Amniotic stem cell (primary cell): ENCODE results near the gene SIPA1L3.
"Not testable (repeated sequence)": the region's sequence is repeated elsewhere in the genome, so short reads cannot be mapped to it uniquely, and the experiment has no call there.

ENCODE experiments used
- DNase-seq: peaks from one replicate; lab custom pipeline; 2025; lab: John Stamatoyannopoulos, UW

SIPA1L3 gene

GRCh38 chr19:37906869-37907734 lies at the start of gene SIPA1L3:
Gene SIPA1L3, plus strand, starts transcription at chr19:37907208. Its CDS starts 174,358 bp downstream, at chr19:38081566.
- peak; percentile 93 for DNase-seq

- DNase-seq = no peak
Observed at GRCh38 chr19:37864501-37864900, 42.5 kb upstream of the SIPA1L3 start.

- DNase-seq = not testable (repeated sequence)
Observed at GRCh38 chr19:37865930-37866329, 41.1 kb upstream of the SIPA1L3 start.

- no peak for DNase-seq
Observed at GRCh38 chr19:37867831-37868230, 39.2 kb upstream of the SIPA1L3 start.

GRCh38 chr19:37869766-37870340 lies 37.2 kb upstream of the SIPA1L3 start:
- no peak for DNase-seq

GRCh38 chr19:37872383-37872782 lies 34.6 kb upstream of the SIPA1L3 start:
- DNase-seq = no peak

- DNase-seq = no peak
Observed at GRCh38 chr19:37874784-37875183, 32.2 kb upstream of the SIPA1L3 start.

GRCh38 chr19:37876032-37876431 lies 31.0 kb upstream of the SIPA1L3 start:
- DNase-seq = no peak

GRCh38 chr19:37877147-37877546 lies 29.9 kb upstream of the SIPA1L3 start:
- no peak for DNase-seq

GRCh38 chr19:37885392-37885791 lies 21.6 kb upstream of the SIPA1L3 start:
- DNase-seq = no peak

GRCh38 chr19:37886571-37886970 lies 20.4 kb upstream of the SIPA1L3 start:
- DNase-seq = no peak

- DNase-seq = no peak
Observed at GRCh38 chr19:37893845-37894575, 13.0 kb upstream of the SIPA1L3 start.

GRCh38 chr19:37896180-37896579 lies 10.8 kb upstream of the SIPA1L3 start:
- DNase-seq = no peak

GRCh38 chr19:37899453-37899852 lies 7.6 kb upstream of the SIPA1L3 start:
- DNase-seq = no peak

GRCh38 chr19:37899966-37900365 lies 7.0 kb upstream of the SIPA1L3 start:
- no peak for DNase-seq

- peak; percentile 54 for DNase-seq
Observed at GRCh38 chr19:37902668-37903067, 4.3 kb upstream of the SIPA1L3 start.

GRCh38 chr19:37903096-37903495 lies 3.9 kb upstream of the SIPA1L3 start:
- DNase-seq = no peak

- DNase-seq = no peak
Observed at GRCh38 chr19:37905946-37906868, 801 bp upstream of the SIPA1L3 start, which contains the start of gene WDR87. Gene WDR87, minus strand, starts transcription at chr19:37906594. Its CDS starts 8,355 bp downstream, at chr19:37898239.

- DNase-seq = no peak
Observed at GRCh38 chr19:37907735-37908455, 887 bp downstream of the SIPA1L3 start.

- no peak for DNase-seq
Observed at GRCh38 chr19:37909661-37910199, 2.7 kb downstream of the SIPA1L3 start.

- no peak for DNase-seq
Observed at GRCh38 chr19:37914908-37915307, 7.9 kb downstream of the SIPA1L3 start.
